Motor neuron (in vitro differentiated cells): ENCODE measurements around the gene C6orf120. TPM values are rescaled to one million over a fixed set of nuclear protein-coding genes. Genes with fewer than 3 reads are reported as not detected.

ENCODE experiments used
- ATAC-seq, 8 experiments: fragments of 200-7000 bp; cut with Tn5 transposase; replicated peaks in 6 of 8; 2 replicates each; pipeline ENCODE4 v1.8.0; 2021; ENCODE audit warnings: mild to moderate bottlenecking in 8 of 8, moderate library complexity in 8 of 8
- H3K27ac ChIP-seq, 2 donors: fragments of 250-450 bp; sonication (Bioruptor Pico); 2 replicates each; pipeline ENCODE4 v1.9.0; 2021; ENCODE audit warnings: antibody characterized with exemption in 2 of 2, mild to moderate bottlenecking in 2 of 2, moderate library complexity in 1 of 2
- H3K4me1 ChIP-seq, 2 donors: fragments of 250-450 bp; sonication (Bioruptor Pico); replicated peaks in 1 of 2; 2 replicates each; pipeline ENCODE4 v1.6.1; 2021; ENCODE audit warnings: antibody characterized with exemption in 2 of 2, mild to moderate bottlenecking in 2 of 2, moderate library complexity in 1 of 2
- H3K4me3 ChIP-seq, 5 donors: fragments of 250-450 bp; sonication (Bioruptor Pico); 2 replicates each; pipeline ENCODE4 v1.9.0; 2021; ENCODE audit warnings: antibody characterized with exemption in 5 of 5, mild to moderate bottlenecking in 5 of 5, moderate library complexity in 4 of 5
- WGBS, 10 experiments: fragments of 450-650 bp; shearing (Covaris generic); methylation state at CpG; one replicate each; pipeline ENCODE4 v1.0.0; 2022; 5-methylcytosine and 5-hydroxymethylcytosine counted together
- in situ Hi-C, 9 experiments: fragments of 400-800 bp; cut with MboI; loops; one replicate each; pipeline ENCODE4 v1.15.0; 2021; ENCODE audit warnings: low sequenced_read_pairs in 9 of 9, low pct_unique_long_range_greater_than_20kb in 2 of 9; ENCODE audit not compliant: unreplicated experiment in 9 of 9
- total RNA-seq, 8 experiments: library from RNA; unstranded; fragments of 300-600 nt; gene quantifications; 2 replicates each; pipeline versions ENCODE4 v1.2.3 to v1.2.4, GENCODE V29; 2022

Gene C6orf120
- 10 to 100 TPM; 16.7 to 51.1 (median 28.8) TPM for total RNA-seq

GRCh38 chr6:169701954-169702839 lies at the start of gene C6orf120, which contains the start of gene WDR27:
Gene C6orf120, plus strand, starts transcription at chr6:169702126. Its CDS starts 334 bp downstream, at chr6:169702460.
Gene WDR27, minus strand, starts transcription at chr6:169702029. Its CDS starts 13,024 bp downstream, at chr6:169689005.
- in situ Hi-C loops, result no loop called here
- ATAC-seq, result peak; percentile 86 to 96 (median 95)
- peak within 1 kb of the TSS; percentile 71 to 96 (median 95) for H3K4me3 ChIP-seq
- WGBS, 10 experiments, result 0 to 4% (median 0%) methylated on average over 1 to 14 of the region's 92 CpGs; no CpG with 5 or more reads in 6 of the 10 experiments
- H3K27ac ChIP-seq, result peak within 1 kb of the TSS; percentile 91 to 94
- H3K4me1 ChIP-seq, result peaks cover 26 to 41% of the 10 kb centered on the region in 2 donors

GRCh38 chr6:169652896-169653295 lies 49.0 kb upstream of the C6orf120 start:
- no peak for ATAC-seq
- Histone ChIP-seq H3K4me3 (no peak overlapping the region), H3K4me1 (peaks cover 10 to 18% of the 10 kb centered on the region in 2 donors), H3K27ac (no peak overlapping the region)
- in situ Hi-C loops, result no loop called here
- WGBS, 10 experiments, result 80 to 100% (median 98%) methylated on average over 1 to 11 of the region's 11 CpGs

GRCh38 chr6:169653691-169654090 lies 48.2 kb upstream of the C6orf120 start:
- Histone ChIP-seq H3K4me3 (no peak overlapping the region), H3K27ac (no peak overlapping the region), H3K4me1 (peaks cover 10 to 18% of the 10 kb centered on the region in 2 donors)
- 60 to 96% (median 89%) methylated on average over 1 to 3 of the region's 6 CpGs; no CpG with 5 or more reads in 4 of the 10 experiments for WGBS, 10 experiments
- ATAC-seq, result no peak
- in situ Hi-C loops, result no loop called here

- Histone ChIP-seq H3K27ac (peak overlapping the region in 1 of 2 donors; percentile 52), H3K4me1 (peaks cover 10 to 18% of the 10 kb centered on the region in 2 donors), H3K4me3 (peak overlapping the region in 4 of 5 donors; percentile 28 to 36 (median 32))
- ATAC-seq, result peak in 6 of 8 experiments; percentile 67 to 93 (median 90)
- WGBS, 10 experiments, result 33 to 100% (median 56%) methylated on average over 2 to 17 of the region's 46 CpGs
- in situ Hi-C loops, result no loop called here
These were observed 47.1 kb upstream of the C6orf120 start for GRCh38 chr6:169654598-169655391.

- peak in 6 of 8 experiments; percentile 29 to 83 (median 50) for ATAC-seq
- 65 to 100% (median 89%) methylated on average over 1 to 14 of the region's 23 CpGs; no CpG with 5 or more reads in 3 of the 10 experiments for WGBS, 10 experiments
- in situ Hi-C loops, result no loop called here
- H3K27ac ChIP-seq, result peak overlapping the region in 1 of 2 donors; percentile 40
- peaks cover 10 to 18% of the 10 kb centered on the region in 2 donors for H3K4me1 ChIP-seq
- H3K4me3 ChIP-seq, result no peak overlapping the region
These were observed 45.2 kb upstream of the C6orf120 start for GRCh38 chr6:169656546-169657283.

- WGBS, 10 experiments, result 81 to 100% (median 93%) methylated on average over 2 to 10 of the region's 13 CpGs; no CpG with 5 or more reads in 5 of the 10 experiments
- no peak overlapping the region for H3K4me3 ChIP-seq
- peak overlapping the region in 1 of 2 donors; percentile 40 for H3K27ac ChIP-seq
- ATAC-seq, result no peak
- in situ Hi-C loops, result no loop called here
- peaks cover 10 to 18% of the 10 kb centered on the region in 2 donors for H3K4me1 ChIP-seq
These were observed 44.7 kb upstream of the C6orf120 start for GRCh38 chr6:169657284-169657610.

- 80 to 100% (median 97%) methylated on average over 1 to 5 of the region's 26 CpGs; no CpG with 5 or more reads in 3 of the 10 experiments for WGBS, 10 experiments
- in situ Hi-C loops, result no loop called here
These were observed 41.9 kb upstream of the C6orf120 start for GRCh38 chr6:169659820-169660610.

GRCh38 chr6:169660751-169661390 lies 41.1 kb upstream of the C6orf120 start:
- in situ Hi-C loops, result no loop called here
- H3K4me3 ChIP-seq, result no peak overlapping the region
- H3K27ac ChIP-seq, result no peak overlapping the region
- no peak for ATAC-seq
- WGBS, 10 experiments, result 90 to 100% (median 95%) methylated on average over 2 to 4 of the region's 26 CpGs; no CpG with 5 or more reads in 6 of the 10 experiments
- peaks cover 3 to 13% of the 10 kb centered on the region in 2 donors for H3K4me1 ChIP-seq

More at GRCh38 chr6:169659820-169660610, 41.9 kb upstream of the C6orf120 start:
- no peak for ATAC-seq
- peaks cover 10 to 18% of the 10 kb centered on the region in 2 donors for H3K4me1 ChIP-seq
- H3K4me3 ChIP-seq, result no peak overlapping the region
- no peak overlapping the region for H3K27ac ChIP-seq

- H3K27ac ChIP-seq, result no peak overlapping the region
- no peak for ATAC-seq
- no peak overlapping the region for H3K4me3 ChIP-seq
- WGBS, 10 experiments, result 91 to 100% (median 100%) methylated on average over 1 to 7 of the region's 7 CpGs; no CpG with 5 or more reads in 4 of the 10 experiments
- in situ Hi-C loops, result no loop called here
- H3K4me1 ChIP-seq, result peaks cover 1 to 8% of the 10 kb centered on the region in 2 donors
These were observed 40.6 kb upstream of the C6orf120 start for GRCh38 chr6:169661391-169661756.

- Histone ChIP-seq H3K4me1 (no peaks in the 10 kb centered on the region), H3K4me3 (no peak overlapping the region), H3K27ac (no peak overlapping the region)
- 94 to 100% (median 100%) methylated on average over 1 to 7 of the region's 8 CpGs; no CpG with 5 or more reads in 4 of the 10 experiments for WGBS, 10 experiments
- in situ Hi-C loops, result no loop called here
- no peak for ATAC-seq
These were observed 38.5 kb upstream of the C6orf120 start for GRCh38 chr6:169663468-169663867.

GRCh38 chr6:169664227-169664626 lies 37.7 kb upstream of the C6orf120 start:
- Histone ChIP-seq H3K27ac (no peak overlapping the region), H3K4me1 (no peaks in the 10 kb centered on the region), H3K4me3 (no peak overlapping the region)
- no peak for ATAC-seq
- WGBS, 10 experiments, result 96 to 100% (median 100%) methylated on average over 1 to 10 of the region's 14 CpGs; no CpG with 5 or more reads in 5 of the 10 experiments
- in situ Hi-C loops, result no loop called here
